HG03060 (cell line): ENCODE data around the gene TUBGCP3.

Experiments
- ATAC-seq: cut with Tn5 transposase; IDR thresholded peaks from one replicate; pipeline ENCODE4 v1.9.1; 2021; ENCODE audit warnings: low read depth, moderate number of reproducible peaks; ENCODE audit not compliant: unreplicated experiment

Gene TUBGCP3

DNA sequence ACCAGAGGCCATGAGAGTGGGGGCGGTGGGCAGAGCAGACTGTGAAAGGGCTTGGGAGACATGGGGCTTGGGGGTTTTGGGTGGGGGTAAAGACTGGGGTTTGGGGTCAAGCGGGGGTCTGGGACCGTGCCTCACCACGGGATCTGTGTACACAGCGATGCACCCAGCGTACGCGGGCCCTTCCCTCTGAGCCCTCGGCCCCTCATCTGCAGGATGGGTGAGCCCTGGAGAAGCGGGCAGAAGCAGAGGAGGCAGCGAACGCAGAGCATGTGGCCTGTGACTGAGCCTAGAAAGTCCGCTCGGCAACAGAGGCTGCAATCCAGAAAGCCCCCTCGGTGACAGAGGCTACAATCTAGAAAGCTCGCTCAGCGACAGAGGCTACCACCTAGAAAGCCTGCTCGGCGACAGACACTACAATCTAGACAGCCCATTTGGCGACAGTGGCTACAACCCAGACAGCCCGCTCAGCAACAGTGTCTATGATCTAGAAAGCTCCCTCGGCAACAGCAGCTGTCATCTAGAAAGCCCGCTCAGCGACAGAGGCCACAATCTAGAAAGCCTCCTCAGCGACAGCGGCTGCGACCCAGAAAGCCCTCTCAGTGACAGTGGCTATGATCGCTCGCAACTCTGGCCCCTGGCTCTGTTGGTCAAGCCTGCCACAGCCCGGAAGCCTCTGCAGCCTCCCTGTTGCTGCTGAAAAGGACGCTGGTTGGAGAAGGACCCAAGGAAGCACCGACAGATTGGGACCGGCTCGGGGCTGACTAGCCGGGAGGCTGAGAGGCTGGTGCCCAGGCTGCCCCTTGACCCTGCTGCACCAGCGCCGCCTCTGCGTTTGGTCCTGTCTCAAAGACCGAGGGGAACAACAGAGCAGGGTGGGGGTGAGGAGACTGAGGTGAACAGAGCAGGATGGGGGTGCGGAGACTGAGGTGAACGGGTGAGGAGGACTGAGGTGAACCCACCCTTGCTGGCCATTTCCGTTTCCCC lies 143.2 kb downstream of the TUBGCP3 start:
- no peak for ATAC-seq

GRCh38 chr13:112443995-112444311 lies 144.0 kb downstream of the TUBGCP3 start:
- peak; percentile 53 for ATAC-seq

DNA sequence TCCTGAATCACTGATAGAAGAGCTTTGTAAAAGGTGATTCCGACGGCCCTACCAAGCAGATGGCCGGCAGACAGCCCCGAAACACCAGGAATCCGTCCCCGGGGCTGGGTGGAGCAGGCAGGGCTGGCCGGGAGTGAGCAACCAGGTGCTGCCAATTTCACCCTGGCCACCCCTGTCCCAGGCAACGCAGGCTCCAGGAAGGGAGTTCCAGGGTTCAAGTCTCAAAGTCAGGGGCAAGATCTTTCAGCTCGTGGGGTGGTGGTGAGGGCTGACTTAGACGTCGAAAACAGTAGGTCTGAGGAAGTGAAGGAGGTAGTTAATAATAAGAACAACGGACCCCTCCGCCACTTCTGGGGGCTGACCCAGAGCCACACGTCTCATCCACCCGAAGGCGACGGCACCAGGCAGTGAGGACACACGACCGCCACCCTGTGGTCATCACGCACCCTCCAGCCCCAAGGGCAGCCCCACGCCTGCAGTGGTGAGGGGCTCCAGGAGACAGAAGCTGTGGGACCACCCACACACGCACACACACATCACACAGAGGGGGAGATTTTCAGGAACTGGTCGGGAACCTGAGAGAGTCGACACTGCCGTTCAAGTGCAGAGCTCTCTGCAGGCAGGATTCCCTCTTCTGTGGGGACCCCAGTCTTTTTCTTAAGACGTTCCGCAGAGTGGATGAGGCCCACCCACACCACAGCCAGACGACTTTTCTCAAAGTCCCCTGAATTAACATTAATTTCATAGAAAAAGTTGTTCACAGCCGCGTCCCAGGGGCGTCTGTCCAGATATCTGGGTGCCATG lies 144.6 kb downstream of the TUBGCP3 start:
- no peak for ATAC-seq

DNA sequence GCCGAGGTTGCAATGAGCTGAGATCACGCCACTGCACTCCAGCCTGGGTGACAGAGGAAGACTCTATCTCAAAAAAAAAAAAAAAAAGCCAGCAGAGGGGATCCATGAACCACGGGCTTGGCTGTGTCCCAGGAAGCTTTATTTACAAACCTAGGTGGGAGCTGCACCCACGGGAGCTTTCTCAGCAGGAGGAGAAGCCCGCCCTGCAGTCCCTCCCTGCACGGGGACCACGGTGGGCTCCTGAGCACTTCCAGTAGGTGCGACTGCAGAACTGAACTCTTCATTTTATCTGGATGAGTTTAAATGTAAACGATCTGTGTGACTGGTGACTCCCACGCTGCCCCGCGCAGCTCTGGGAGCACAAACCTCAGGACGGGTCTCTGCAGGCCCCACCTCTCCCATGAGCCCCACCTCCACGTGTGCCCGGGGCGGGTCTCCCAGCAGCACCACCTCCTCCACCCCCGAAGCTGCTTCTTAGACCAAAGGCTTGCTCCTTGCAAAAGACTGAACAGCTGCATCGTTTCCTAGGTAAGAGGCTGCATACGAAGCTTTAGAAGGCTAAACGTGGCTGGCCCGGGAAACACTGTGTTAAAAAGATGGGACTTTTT lies 145.4 kb downstream of the TUBGCP3 start:
- ATAC-seq: no peak

DNA sequence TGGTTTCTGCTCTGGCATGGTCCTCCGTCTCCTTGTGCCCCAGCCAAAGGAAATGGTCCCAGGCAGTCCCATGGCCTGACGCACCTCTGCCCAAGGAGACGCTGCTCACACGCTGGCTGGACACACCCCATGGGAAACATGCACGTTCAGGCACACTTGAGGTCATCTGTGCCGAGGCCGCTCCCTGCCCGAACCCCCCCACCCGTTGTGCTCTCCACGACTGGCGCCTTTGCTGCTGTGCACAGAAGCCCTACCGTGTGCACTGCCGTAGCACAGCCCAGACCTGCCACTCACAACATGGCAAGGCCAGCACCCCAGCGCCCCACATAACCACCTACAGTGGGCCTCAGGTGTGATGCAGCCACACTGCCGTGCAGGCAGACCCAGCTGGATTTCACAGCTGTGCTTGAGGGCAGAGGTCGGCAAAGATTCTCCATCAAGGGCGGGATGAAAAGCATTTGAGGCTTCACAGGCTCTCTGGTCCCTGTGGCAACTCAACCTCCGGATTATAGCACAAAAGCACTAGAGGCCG lies 146.1 kb downstream of the TUBGCP3 start:
- no peak for ATAC-seq

DNA sequence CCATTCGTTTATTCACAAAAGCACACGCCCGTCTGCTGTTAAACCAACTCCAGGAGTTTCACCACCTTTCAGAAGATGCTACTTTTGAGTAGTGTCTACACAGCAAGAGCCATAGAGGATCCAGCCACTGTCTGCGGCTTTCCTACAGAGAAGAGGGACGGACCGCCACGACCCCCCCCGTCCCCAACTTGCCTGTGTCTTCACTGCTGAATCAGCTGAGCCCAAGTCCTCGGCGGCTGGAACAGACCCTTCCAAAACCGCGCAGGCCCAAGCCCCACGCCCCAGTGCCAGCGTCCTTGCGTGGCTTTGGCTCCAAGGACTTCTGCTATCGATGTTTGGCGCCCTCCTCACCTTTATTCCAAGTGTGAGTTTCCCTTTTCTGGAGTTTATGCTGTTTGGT lies 146.7 kb downstream of the TUBGCP3 start:
- ATAC-seq: no peak

DNA sequence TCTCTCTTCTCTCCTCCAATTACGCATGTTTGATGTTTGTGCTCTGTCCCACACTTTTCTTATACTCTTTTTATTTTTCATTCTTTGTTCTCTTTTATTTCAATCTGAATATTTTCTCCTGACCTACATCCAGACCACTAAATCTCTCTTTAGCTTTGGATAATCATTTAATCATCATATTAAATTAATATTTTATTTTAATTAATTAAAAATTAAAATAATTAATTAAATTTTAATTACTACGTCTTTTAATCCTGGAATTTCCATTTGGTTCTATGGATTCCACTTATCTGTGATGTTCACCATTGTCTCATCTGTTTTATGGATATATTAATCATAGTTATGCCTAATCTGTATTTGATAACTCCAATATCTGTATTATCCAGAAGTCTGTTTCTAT lies 149.4 kb downstream of the TUBGCP3 start:
- ATAC-seq: no peak

DNA sequence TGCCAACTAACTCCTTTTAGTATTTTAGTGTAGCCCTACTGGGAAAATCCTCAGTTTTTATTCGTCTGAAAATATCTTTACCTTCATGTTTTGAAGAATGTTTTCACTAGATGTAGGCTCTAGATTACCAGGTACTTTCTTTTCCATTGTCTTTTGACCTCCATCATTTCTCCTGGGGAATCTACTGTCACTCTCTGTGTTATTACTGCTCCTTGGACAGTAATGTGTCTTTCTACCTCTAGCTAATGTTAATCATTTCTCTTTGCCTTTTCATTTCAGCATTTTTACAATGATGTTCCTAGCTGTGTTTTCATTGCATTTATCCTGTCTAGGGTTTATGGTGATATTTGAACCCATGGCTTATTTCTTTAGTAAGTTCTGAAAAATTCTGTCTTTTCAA lies 149.9 kb downstream of the TUBGCP3 start:
- no peak for ATAC-seq

DNA sequence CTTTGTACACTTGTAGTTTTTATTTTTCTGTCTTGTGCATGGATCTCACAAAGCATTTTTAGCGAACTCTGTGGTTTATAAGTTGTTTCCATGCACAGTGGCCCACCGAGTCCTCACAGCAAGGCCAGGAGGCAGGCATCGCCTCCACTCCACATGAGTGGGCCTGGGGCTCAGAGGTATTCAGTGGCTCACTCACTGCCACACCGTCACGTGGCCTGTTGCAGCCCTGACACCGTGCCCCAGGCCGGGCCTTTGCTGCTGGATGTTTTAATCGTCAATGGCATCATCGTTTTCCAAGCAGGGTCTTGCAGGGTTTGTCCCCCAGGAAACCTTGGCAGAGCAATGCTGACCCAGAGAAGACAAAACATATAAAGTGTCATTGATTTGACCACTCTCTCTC lies 152.0 kb downstream of the TUBGCP3 start:
- ATAC-seq: no peak
